Osteocyte (in vitro differentiated cells): ENCODE results near the gene TNIP2. TPM values are rescaled to one million over a fixed set of nuclear protein-coding genes. Genes with fewer than 3 reads are reported as not detected.
"Not testable (repeated sequence)": the region's sequence is repeated elsewhere in the genome, so short reads cannot be mapped to it uniquely, and the experiment has no call there.

Source experiments
- DNase-seq: peaks from one replicate; pipeline ENCODE4 v3.0.0; 2021; ENCODE audit warnings: mixed read lengths; ENCODE audit not compliant: unreplicated experiment; ENCODE audit errors: extremely low spot score
- H3K27ac Mint-ChIP-seq: one replicate; pipeline ENCODE4 v1.8.0; 2021; ENCODE audit warnings: mild to moderate bottlenecking, mixed read lengths; ENCODE audit not compliant: unreplicated experiment
- H3K27me3 Mint-ChIP-seq: one replicate; pipeline ENCODE4 v1.8.0; 2021; ENCODE audit warnings: mixed read lengths; ENCODE audit not compliant: unreplicated experiment
- H3K36me3 Mint-ChIP-seq: one replicate; pipeline ENCODE4 v1.8.0; 2021; ENCODE audit warnings: mixed read lengths; ENCODE audit not compliant: unreplicated experiment
- H3K4me1 Mint-ChIP-seq: one replicate; pipeline ENCODE4 v1.8.0; 2021; ENCODE audit warnings: mixed read lengths; ENCODE audit not compliant: unreplicated experiment
- H3K4me3 Mint-ChIP-seq: one replicate; pipeline ENCODE4 v1.8.0; 2021; ENCODE audit warnings: mild to moderate bottlenecking, moderate library complexity, mixed read lengths; ENCODE audit not compliant: unreplicated experiment
- H3K9me3 Mint-ChIP-seq: one replicate; pipeline ENCODE4 v1.8.0; 2021; ENCODE audit warnings: mixed read lengths; ENCODE audit not compliant: unreplicated experiment
- CTCF ChIP-seq: fragments of 200-600 bp; sonication (generic); IDR thresholded peaks from 2 replicates; pipeline ENCODE4 v1.5.0; 2021; ENCODE audit warnings: antibody characterized with exemption, mild to moderate bottlenecking, moderate library complexity
- total RNA-seq: library from RNA; stranded (reverse); gene quantifications from 2 replicates; pipeline ENCODE4 v1.2.1, GENCODE V29; 2021

TNIP2 gene
- total RNA-seq, 1 donor from 2014 or later: 34.0 TPM

GRCh38 chr4:2763511-2763967 is 7.4 kb upstream of the TNIP2 start:
- peaks cover 1% of the 10 kb centered on the region for H3K4me1 Mint-ChIP-seq
- no peak overlapping the region for H3K4me3 Mint-ChIP-seq
- no peaks in the 10 kb centered on the region for H3K36me3 Mint-ChIP-seq
- no peaks in the 10 kb centered on the region for H3K9me3 Mint-ChIP-seq
- TF ChIP-seq CTCF: no peak
- H3K27ac Mint-ChIP-seq: no peak overlapping the region
- no peaks in the 10 kb centered on the region for H3K27me3 Mint-ChIP-seq
- DNase-seq: no peak

DNA sequence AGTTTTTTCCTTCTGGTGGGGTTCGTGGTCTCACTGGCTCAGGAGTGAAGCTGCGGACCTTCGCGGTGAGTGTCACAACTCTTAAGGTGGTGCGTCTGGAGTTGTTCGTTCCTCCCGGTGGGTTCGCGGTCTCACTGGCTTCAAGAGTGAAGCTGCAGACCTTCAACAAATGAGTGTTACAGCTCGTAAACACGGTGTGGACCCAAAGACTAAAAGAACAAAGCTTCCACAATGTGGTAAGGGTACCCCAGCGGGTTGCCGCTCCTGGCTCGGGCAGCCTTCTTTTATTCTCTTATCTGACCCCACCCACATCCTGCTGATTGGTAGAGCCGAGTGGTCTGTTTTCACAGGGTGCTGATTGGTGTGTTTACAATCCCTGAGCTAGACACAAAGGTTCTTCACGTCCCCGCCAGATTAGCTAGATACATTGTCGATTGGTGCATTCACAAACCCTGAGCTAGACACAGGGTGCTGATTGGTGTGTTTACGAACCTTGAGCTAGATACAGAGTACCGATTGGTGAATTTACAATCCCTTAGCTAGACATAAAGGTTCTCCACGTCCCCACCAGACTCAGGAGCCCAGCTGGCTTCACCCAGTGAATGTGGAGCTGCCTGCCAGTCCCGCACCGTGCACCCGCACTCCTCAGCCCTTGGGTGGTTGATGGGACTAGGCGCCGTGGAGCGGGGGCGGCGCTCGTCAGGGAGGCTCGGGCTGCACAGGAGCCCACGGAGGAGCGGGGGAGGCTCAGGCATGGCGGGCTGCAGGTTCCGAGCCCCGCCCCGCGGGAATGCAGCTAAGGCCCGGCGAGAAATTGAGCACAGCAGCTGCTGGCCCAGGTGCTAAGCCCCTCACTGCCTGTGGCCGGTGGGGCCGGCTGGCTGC is 6.6 kb upstream of the TNIP2 start:
- H3K36me3 Mint-ChIP-seq, H3K27ac Mint-ChIP-seq, H3K9me3 Mint-ChIP-seq, DNase-seq, H3K4me3 Mint-ChIP-seq, H3K4me1 Mint-ChIP-seq, H3K27me3 Mint-ChIP-seq: not testable (repeated sequence)

- no peak for DNase-seq
- peaks cover 1% of the 10 kb centered on the region for H3K4me1 Mint-ChIP-seq
- H3K4me3 Mint-ChIP-seq: no peak overlapping the region
- no peak overlapping the region for H3K27ac Mint-ChIP-seq
- H3K27me3 Mint-ChIP-seq: no peaks in the 10 kb centered on the region
- H3K36me3 Mint-ChIP-seq: no peaks in the 10 kb centered on the region
- H3K9me3 Mint-ChIP-seq: no peaks in the 10 kb centered on the region
- TF ChIP-seq CTCF: no peak
These were observed 5.9 kb upstream of the TNIP2 start for GRCh38 chr4:2762048-2762447.

GRCh38 chr4:2761035-2761923 is 5.1 kb upstream of the TNIP2 start:
- Mint-ChIP-seq H3K36me3 (no peaks in the 10 kb centered on the region), H3K27me3 (no peaks in the 10 kb centered on the region), H3K9me3 (no peaks in the 10 kb centered on the region), H3K27ac (no peak overlapping the region), H3K4me1 (peaks cover 6% of the 10 kb centered on the region), H3K4me3 (no peak overlapping the region)
- no peak for DNase-seq
- TF ChIP-seq CTCF: no peak

GRCh38 chr4:2757426-2757825 is 1.3 kb upstream of the TNIP2 start:
- DNase-seq: no peak
- H3K27ac Mint-ChIP-seq: no peak overlapping the region
- peak overlapping the region; percentile 60 for H3K4me3 Mint-ChIP-seq
- no peaks in the 10 kb centered on the region for H3K27me3 Mint-ChIP-seq
- peaks cover 18% of the 10 kb centered on the region for H3K4me1 Mint-ChIP-seq
- no peaks in the 10 kb centered on the region for H3K9me3 Mint-ChIP-seq
- TF ChIP-seq CTCF: no peak
- no peaks in the 10 kb centered on the region for H3K36me3 Mint-ChIP-seq
